Peyer's patch (tissue), 4 donors: Measurements from ENCODE around the gene VPS25.

Experiments
- POLR2A ChIP-seq, 2 donors: fragments of 450-650 bp; IDR thresholded peaks; one replicate each; pipeline ENCODE4 v1.5.1; 2017; ENCODE audit warnings: antibody characterized with exemption in 2 of 2, mild to moderate bottlenecking in 2 of 2, moderate library complexity in 2 of 2
- TF ChIP-seq, protein P1 (sequence below), 6 experiments: fragments of 450-650 bp in 4 of 6; fragments of 200-600 bp in 2 of 6; sonication (generic) in 1 of 6; IDR thresholded peaks; one replicate each; pipeline ENCODE4 v1.5.1; 2017 to 2019; ENCODE audit warnings: antibody characterized with exemption in 6 of 6, mild to moderate bottlenecking in 3 of 6, moderate library complexity in 1 of 6

DNA sequence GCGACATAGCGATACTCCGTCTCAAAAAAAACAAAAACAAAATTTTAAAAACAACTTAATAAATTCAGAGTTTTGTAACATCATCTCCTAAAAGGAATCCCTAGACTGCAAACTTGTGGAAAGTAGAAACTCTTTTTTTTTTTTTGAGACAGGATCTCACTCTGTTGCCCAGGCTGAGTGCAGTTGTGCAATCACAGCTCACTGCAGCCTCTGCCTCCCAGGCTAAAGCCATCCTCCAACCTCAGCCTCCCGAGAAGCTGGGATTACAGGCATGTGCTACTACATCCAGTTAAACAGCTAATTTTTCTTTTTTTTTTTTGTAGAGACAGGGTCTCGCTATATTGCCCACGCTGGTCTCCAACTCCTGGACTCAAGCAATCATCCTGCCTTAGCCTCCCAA, 48.1 kb upstream of the VPS25 start:
- TF ChIP-seq, protein P1, sequence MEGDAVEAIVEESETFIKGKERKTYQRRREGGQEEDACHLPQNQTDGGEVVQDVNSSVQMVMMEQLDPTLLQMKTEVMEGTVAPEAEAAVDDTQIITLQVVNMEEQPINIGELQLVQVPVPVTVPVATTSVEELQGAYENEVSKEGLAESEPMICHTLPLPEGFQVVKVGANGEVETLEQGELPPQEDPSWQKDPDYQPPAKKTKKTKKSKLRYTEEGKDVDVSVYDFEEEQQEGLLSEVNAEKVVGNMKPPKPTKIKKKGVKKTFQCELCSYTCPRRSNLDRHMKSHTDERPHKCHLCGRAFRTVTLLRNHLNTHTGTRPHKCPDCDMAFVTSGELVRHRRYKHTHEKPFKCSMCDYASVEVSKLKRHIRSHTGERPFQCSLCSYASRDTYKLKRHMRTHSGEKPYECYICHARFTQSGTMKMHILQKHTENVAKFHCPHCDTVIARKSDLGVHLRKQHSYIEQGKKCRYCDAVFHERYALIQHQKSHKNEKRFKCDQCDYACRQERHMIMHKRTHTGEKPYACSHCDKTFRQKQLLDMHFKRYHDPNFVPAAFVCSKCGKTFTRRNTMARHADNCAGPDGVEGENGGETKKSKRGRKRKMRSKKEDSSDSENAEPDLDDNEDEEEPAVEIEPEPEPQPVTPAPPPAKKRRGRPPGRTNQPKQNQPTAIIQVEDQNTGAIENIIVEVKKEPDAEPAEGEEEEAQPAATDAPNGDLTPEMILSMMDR (IDR thresholded peaks at IDR 0.05): no peak
- no peak for TF ChIP-seq POLR2A (IDR thresholded peaks at IDR 0.05)
